Coronary artery (tissue), 2 donors: ENCODE measurements around the gene ARMC6.
A peak's percentile ranks its signal among the peaks of the same experiment; 100 is the strongest.
"Not testable (repeated sequence)": the region's sequence is repeated elsewhere in the genome, so short reads cannot be mapped to it uniquely, and the experiment has no call there.

Experiments
- DNase-seq: peaks from one replicate; pipeline ENCODE4 v3.0.0-alpha.2; 2017; ENCODE audit warnings: low spot score
- H3K27ac ChIP-seq, 2 donors: fragments of 200-600 bp; sonication (generic); one replicate each; pipeline ENCODE4 v1.5.1; 2016 to 2019
- H3K4me3 ChIP-seq: fragments of 200-600 bp; sonication (generic); 2 replicates; pipeline ENCODE4 v1.5.1; 2016; ENCODE audit warnings: mild to moderate bottlenecking, moderate library complexity
- CTCF ChIP-seq: fragments of 200-600 bp; sonication (generic); IDR thresholded peaks from one replicate; pipeline ENCODE4 v1.5.1; 2019; ENCODE audit warnings: antibody characterized with exemption

The ARMC6 gene

GRCh38 chr19:19101540-19101939 lies 68.1 kb downstream of the ARMC6 start:
- no peak overlapping the region for H3K4me3 ChIP-seq
- DNase-seq: no peak
- no peak for TF ChIP-seq CTCF
- H3K27ac ChIP-seq: no peak overlapping the region

- H3K27ac ChIP-seq, DNase-seq: not testable (repeated sequence)
Measured at GRCh38 chr19:19102566-19102965, 69.2 kb downstream of the ARMC6 start.

GRCh38 chr19:19103167-19103566 lies 69.8 kb downstream of the ARMC6 start:
- no peak overlapping the region for H3K4me3 ChIP-seq
- H3K27ac ChIP-seq: no peak overlapping the region
- no peak for DNase-seq
- no peak for TF ChIP-seq CTCF

More at GRCh38 chr19:19102566-19102965, 69.2 kb downstream of the ARMC6 start:
- H3K4me3 ChIP-seq: not testable (repeated sequence)

- Histone ChIP-seq H3K27ac (no peak overlapping the region), H3K4me3 (peak overlapping the region; percentile 65)
- no peak for TF ChIP-seq CTCF
- peak; percentile 68 for DNase-seq
Measured at GRCh38 chr19:19105365-19106055, 72.1 kb downstream of the ARMC6 start.

GRCh38 chr19:19106056-19106551 lies 72.7 kb downstream of the ARMC6 start:
- TF ChIP-seq CTCF: no peak
- Histone ChIP-seq H3K27ac (no peak overlapping the region), H3K4me3 (peak overlapping the region; percentile 65)
- peak; percentile 69 for DNase-seq

- not testable (repeated sequence) for DNase-seq, H3K4me3 ChIP-seq, H3K27ac ChIP-seq
Measured at GRCh38 chr19:19106938-19107337, 73.5 kb downstream of the ARMC6 start.

- TF ChIP-seq CTCF: no peak
- peak; percentile 53 for DNase-seq
- Histone ChIP-seq H3K4me3 (no peak overlapping the region), H3K27ac (no peak overlapping the region)
Measured at GRCh38 chr19:19107654-19108053, 74.3 kb downstream of the ARMC6 start.
